Urinary bladder (tissue), 4 donors: ENCODE data around the gene QSOX2. TPM values are rescaled to one million over a fixed set of nuclear protein-coding genes. Genes with fewer than 3 reads are reported as not detected.

Experiments used
- DNase-seq: peaks from one replicate; pipeline ENCODE4 v3.0.0-alpha.2; 2015; ENCODE audit errors: extremely low spot score
- H3K27ac ChIP-seq: one replicate; pipeline ENCODE4 v1.5.1; 2013; ENCODE audit warnings: low read depth, mild to moderate bottlenecking, moderate library complexity
- H3K36me3 ChIP-seq: one replicate; pipeline ENCODE4 v1.6.1; 2013; ENCODE audit warnings: mild to moderate bottlenecking, moderate library complexity; ENCODE audit not compliant: insufficient read depth
- H3K4me1 ChIP-seq: one replicate; pipeline ENCODE4 v1.6.1; 2013; ENCODE audit warnings: mild to moderate bottlenecking, moderate library complexity; ENCODE audit not compliant: insufficient read depth
- H3K4me3 ChIP-seq: one replicate; pipeline ENCODE4 v1.5.1; 2013; ENCODE audit warnings: low read depth, low read length
- WGBS: extraction: QIAGEN DNeasy Blood & Tissue Kit; methylation state at CpG from one replicate; pipeline ENCODE4 v1.1.7; 2013; 5-methylcytosine and 5-hydroxymethylcytosine counted together
- polyA plus RNA-seq: library from polyadenylated mRNA; stranded (reverse); fragments of 200-250 nt; gene quantifications from one replicate; pipeline ENCODE4 v1.2.3, GENCODE V29; 2013
- total RNA-seq: library from RNA; depleted of rRNA; stranded (reverse); fragments of >200 nt; gene quantifications from one replicate; pipeline ENCODE4 v1.2.3, GENCODE V29; 2014
- donor health status: healthy with polysubstance abuse.
- donor health status: healthy.

Gene QSOX2
- total and polyA plus RNA-seq, 2 donors, result 7.6 to 7.8 TPM

DNA sequence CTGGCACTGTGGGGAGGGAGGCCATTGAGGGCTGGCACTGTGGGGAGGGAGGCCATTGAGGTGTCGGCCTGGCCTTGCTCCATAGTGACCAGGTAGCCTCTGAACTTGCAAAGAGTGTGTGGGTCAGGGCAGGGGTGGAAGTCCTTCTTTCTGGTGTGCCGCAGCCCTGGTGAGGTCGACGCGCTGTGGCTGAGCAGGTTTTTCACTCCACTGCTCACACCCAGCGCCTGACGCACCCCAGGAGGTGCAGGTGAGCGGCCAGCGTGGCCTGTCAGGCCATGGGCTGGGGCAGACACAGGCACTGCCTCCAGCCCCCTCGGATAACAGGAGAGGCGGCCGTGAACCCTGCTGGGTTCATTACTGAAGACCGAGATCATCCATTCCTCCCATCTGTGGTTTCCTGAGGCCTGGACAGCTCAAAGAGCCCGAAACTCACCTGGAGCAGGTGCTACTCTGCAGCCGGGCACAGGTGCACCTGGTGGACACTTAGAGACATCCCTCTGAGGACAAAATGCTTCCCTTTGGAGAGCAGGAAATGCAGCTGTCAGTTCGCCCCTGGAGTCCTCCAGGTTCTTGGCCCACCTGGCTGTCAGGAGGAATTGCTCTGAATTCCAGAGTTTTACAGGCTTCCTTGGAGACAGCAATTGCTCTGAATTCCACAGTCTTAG, 73.1 kb downstream of the QSOX2 start:
- no peak for DNase-seq
- Histone ChIP-seq H3K4me1 (no peaks in the 10 kb centered on the region), H3K36me3 (no peaks in the 10 kb centered on the region), H3K4me3 (no peak overlapping the region), H3K27ac (no peak overlapping the region)
- WGBS, result 81% methylated on average over 16 of the region's 16 CpGs

DNA sequence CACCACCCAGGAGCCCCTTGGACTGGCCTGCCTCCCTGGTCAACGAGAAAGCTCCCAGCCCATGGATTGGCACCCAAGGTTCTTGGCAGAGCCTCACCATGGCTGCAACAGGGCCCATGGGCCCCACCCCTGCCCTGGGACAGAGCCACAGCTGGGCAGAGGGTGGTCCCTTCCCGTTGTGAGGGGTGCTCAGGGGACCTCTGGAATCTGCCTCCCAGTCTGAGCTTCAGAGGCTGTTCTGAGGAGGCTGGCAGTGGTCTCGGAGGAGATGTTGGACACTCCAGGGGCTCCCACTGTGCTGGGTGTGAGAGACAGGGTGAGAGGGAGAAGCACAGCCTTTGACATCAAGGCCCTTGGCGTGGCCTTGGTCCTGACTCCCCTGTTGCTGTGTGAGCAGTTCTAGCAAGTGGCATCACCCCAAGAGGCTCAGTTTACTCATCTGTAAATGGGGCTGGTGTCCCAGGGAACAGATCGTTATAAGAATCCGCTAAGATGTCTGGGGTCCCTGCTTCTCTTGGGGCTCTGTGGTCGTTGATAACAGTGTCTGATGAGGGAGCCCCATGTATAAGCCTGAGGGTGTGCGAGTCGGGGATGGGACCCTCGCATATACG, 73.7 kb downstream of the QSOX2 start:
- no peak for DNase-seq
- H3K27ac ChIP-seq, result no peak overlapping the region
- H3K4me3 ChIP-seq, result no peak overlapping the region
- 70% methylated on average over 11 of the region's 11 CpGs for WGBS
- no peaks in the 10 kb centered on the region for H3K4me1 ChIP-seq
- no peaks in the 10 kb centered on the region for H3K36me3 ChIP-seq

DNA sequence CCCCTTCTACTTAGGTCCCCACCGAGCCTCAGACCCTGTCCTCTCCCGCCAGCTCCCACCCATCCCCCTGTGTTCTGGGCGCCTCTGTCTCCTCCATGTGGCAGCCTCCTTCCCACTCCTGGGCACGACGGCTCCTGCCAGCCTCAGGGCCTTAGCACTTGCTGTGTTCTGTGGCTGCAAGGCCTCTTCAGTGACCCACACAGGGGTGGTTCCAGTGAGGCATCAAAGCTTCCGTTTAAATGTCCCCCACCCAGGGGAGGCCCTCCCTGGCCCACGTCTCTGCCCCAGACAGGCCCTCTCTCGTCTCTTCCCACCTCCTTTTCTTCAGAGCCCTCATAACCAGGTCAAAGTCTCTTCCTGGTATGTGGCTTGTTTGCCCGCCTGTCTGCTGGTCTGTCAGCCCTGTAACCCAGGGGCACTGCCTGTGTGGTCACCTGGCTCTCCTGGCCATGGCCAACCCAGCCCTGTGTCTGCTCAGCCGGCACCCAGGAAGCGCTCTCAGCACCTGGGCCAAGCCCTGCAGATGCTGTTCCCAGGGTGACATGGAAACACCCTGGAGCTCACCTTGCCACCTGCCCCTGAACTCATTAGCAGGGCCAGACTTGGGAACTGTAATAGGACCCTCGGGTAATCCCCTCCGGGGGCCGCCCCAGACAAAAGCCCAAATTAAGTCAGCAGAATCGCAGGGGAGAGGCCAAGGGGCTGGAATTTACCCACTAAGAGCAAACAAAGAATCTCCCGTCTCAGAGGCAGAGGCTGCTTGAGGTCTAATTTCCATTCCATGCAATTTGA, 74.4 kb downstream of the QSOX2 start:
- no peak for DNase-seq
- 48% methylated on average over 16 of the region's 16 CpGs for WGBS
- no peaks in the 10 kb centered on the region for H3K4me1 ChIP-seq

DNA sequence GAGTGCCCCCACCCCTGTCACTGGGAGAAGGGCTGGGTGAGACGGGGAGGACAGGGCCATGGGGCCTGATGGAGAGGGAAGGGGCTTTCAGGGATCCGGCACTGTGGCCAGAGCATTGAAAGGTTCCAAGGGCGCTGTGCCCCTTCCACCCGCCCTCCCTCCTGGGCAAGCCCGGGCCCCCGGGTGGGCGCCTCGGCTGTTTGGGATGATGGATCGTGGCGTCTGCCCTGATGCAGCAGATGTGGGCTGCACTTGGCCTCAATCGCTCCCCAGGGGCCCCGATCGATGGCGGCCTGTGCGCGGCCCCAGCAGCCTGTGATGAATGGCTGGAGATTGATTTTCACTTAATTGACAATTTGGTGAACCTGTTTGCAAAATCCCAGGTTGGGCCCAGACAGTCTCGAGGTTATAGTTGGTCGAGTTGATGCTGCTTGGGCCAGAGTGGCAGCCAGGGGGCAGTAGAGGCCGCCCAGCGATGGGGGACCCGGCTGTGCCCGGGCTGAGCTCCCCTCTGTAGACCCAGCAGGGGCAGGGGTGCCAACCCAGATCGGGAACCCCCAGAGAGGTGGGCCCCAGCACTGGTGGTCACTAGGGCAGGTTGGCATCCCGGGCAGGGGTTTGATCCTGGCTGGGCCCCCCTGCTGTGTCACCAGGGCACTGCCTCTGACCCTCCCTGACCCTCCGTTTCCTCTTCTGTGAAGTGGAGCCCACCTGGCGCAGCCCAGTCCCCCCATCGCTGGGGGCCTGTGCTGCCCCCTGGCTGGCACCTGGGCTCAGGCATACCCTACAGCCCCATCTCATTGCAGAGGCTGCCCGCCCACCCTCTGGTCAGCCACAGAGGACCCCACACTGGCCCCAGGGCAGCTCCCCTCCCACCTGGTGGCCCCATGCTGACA, 75.4 kb downstream of the QSOX2 start:
- WGBS, result 49% methylated on average over 28 of the region's 28 CpGs
- Histone ChIP-seq H3K4me1 (no peaks in the 10 kb centered on the region), H3K4me3 (no peak overlapping the region), H3K36me3 (no peaks in the 10 kb centered on the region), H3K27ac (no peak overlapping the region)
- DNase-seq, result no peak

More for the DNA sequence above, 74.4 kb downstream of the QSOX2 start:
- no peak overlapping the region for H3K27ac ChIP-seq
- H3K36me3 ChIP-seq, result no peaks in the 10 kb centered on the region
- H3K4me3 ChIP-seq, result no peak overlapping the region

DNA sequence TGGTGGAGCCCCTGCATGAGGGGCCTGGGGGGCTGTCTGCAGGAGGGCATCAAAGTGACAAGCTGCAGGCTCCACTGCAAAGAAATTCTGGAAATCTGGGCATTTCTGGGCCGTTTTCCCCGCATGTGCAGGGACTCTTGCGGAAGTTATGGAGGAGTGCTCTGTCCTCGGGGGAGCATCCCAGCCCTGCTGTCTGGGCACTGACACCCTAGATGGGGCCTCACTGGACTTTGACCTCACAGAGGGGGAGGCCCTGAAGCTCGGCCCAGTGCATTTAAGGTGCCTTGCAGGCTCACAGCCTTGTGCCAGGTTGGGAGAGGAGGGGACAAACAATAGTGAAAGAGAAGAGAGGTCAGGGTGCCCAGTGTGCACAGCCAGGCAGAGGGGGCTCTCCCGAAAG, 76.1 kb downstream of the QSOX2 start:
- Histone ChIP-seq H3K27ac (no peak overlapping the region), H3K4me3 (no peak overlapping the region), H3K36me3 (no peaks in the 10 kb centered on the region), H3K4me1 (no peaks in the 10 kb centered on the region)
- DNase-seq, result no peak
- WGBS, result 60% methylated on average over 6 of the region's 6 CpGs

DNA sequence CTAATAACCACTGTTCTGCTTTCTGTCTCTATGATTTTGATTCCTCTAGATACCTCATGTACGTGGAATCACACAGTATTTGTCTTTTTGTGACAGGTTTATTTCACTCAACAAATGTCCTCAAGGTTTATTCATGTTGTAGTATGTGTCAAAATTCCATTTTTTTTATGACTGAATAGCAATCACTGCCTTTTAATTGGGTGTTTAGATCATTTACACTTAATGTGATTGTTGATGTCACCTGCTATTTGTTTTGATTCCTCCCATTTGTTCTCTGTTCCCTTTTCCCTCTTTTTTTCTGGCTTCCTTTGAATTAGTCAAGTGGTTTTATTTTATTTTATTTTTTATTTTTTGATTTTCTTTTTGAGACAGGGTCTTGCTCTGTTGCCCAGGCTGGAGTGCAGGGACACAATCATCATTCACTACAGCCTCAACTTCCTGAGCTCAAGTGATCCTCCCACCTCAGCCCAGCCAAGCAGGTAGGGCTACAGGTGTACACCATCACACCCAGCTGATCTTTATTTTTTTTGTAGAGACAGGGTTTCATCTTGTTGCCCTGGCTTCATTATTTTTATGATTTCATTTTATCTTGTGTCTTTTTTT, 82.3 kb downstream of the QSOX2 start:
- WGBS, result 45% methylated on average over 1 of the region's 1 CpG

DNA sequence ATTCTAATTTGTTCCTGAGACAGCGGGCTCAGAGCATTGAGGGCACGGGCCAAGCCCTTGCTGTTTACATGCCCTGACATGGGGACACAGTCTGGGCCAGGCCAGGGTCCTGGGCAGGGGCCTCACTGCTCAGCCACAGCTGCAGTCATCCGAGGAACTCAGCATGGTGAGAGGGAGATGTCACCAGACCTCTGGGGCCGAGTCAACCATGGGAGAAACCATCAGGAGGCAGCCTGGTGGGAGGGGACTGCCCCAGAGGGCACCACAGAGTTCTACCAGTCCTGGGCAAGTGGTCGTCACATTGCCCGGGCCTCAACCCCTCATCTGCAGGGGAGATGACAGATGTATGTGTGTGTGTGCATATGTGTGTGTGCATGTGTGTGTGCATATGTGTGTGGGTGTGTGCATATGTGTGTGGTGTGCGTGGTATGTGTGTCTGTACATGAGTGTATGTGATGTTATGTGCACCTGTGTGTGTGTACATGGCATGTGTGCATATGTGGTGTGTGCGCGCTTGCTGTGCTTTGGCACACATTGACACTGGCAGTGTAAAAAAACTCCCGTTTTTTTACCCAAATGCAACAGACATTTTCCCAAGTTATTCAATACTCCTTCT, 84.5 kb downstream of the QSOX2 start:
- no peaks in the 10 kb centered on the region for H3K36me3 ChIP-seq
- no peak overlapping the region for H3K4me3 ChIP-seq
- DNase-seq, result no peak
- no peaks in the 10 kb centered on the region for H3K4me1 ChIP-seq
- 61% methylated on average over 10 of the region's 10 CpGs for whole genome bisulfite sequencing
- H3K27ac ChIP-seq, result no peak overlapping the region

More for the DNA sequence above, 82.3 kb downstream of the QSOX2 start:
- Histone ChIP-seq H3K36me3 (no peaks in the 10 kb centered on the region), H3K4me1 (no peaks in the 10 kb centered on the region), H3K27ac (no peak overlapping the region), H3K4me3 (no peak overlapping the region)
- no peak for DNase-seq

DNA sequence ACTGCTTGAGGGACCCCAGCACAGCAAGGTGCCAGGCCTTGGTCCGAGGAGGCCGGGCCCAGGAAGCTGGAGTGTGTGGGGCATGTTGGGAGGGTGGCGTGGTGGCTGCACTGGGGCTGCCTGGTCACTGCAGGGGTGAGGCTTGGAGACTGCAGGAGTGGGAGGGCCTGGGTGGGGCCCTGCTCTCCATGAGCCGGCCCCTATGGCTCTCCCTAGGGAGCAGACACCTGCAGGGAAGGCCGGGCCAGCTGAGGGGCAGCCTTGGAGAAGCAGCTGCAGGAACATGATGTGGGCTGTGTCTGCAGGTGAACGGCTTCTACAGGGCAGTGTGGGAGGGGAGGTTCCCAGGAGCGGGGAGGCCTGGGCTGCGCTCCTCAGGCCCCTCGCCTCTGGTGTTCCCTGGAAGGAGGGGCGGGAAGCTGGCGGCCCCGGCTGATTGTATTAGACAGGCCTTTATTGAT, 85.2 kb downstream of the QSOX2 start:
- no peak for DNase-seq
- WGBS, result 63% methylated on average over 12 of the region's 12 CpGs
- H3K4me1 ChIP-seq, result no peaks in the 10 kb centered on the region
- H3K27ac ChIP-seq, result no peak overlapping the region
- no peak overlapping the region for H3K4me3 ChIP-seq
- no peaks in the 10 kb centered on the region for H3K36me3 ChIP-seq

DNA sequence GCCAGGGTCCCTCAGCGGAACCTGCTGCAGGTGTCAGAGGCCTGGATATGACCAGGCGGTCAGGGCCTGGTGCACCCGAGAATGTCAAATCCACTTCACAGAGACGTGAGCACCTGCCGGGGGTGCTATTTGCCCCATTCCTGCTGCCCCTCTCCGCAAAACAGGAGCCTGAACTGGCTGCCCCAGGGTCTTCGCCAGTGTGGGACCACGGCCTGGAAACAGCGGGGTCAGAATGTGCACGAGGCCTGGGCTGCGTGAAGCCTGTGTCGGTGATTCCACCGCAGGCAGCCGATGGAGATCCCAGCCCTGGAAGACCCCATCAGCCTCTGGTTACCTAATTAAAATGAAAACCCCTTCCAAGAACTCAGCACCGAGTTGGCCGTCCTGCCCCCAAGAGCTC, 85.8 kb downstream of the QSOX2 start:
- no peak for DNase-seq
- no peaks in the 10 kb centered on the region for H3K36me3 ChIP-seq
- 89% methylated on average over 16 of the region's 16 CpGs for WGBS
- no peak overlapping the region for H3K27ac ChIP-seq
- H3K4me3 ChIP-seq, result no peak overlapping the region
- H3K4me1 ChIP-seq, result no peaks in the 10 kb centered on the region

DNA sequence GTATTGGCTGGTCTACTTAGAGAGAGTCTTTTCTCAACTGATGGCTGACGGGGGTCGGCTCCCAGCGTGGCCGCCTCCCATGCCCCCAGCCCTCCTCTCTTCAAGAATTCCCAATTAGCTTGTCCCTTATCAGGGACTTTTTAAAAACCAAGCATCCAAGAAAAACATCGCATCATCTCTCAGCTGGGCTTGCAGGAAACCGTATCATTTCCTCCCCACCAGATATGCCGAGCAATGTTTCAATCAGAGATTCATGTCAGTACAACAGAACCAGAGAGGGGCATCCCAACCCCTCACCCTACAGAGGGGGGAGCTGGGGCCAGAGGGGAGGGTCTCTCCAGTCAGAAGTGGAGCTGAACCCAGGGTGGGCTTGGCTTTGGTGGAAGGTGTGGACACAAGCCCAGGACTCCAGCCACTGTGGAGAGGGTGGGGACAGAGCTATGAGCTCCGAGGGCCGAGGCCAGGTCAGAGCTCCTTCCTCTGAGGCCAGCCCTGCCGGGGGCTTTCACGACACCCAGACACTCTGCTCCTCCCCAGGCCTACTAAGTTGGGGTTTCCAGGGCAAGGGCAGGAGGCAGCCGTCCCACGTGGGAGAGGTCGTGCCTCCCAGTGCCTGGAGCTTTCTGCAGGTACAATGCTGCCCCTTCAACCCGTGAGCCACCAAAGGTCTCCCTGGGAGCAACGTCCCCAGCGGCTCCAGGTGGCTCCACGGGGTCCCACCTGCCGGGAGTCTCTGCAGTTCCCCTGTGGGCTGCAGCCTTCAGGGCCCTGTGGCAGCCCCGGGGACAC, 87.9 kb downstream of the QSOX2 start:
- Histone ChIP-seq H3K36me3 (no peaks in the 10 kb centered on the region), H3K27ac (no peak overlapping the region), H3K4me1 (no peaks in the 10 kb centered on the region), H3K4me3 (no peak overlapping the region)
- WGBS, result 55% methylated on average over 20 of the region's 20 CpGs
- DNase-seq, result no peak
